Activated T-helper 9 cell treated with anti-CD3 and anti-CD28 coated beads, Interleukin-2, amount 50 U/mL, for 16 hours (primary cell): ENCODE data around the gene HAS3.
"Not testable (repeated sequence)": the region's sequence is repeated elsewhere in the genome, so short reads cannot be mapped to it uniquely, and the experiment has no call there.

ENCODE experiments used
- DNase-seq: peaks from one replicate; pipeline ENCODE4 v3.0.0-alpha.2; 2020; ENCODE audit warnings: low read depth

Gene HAS3

DNA sequence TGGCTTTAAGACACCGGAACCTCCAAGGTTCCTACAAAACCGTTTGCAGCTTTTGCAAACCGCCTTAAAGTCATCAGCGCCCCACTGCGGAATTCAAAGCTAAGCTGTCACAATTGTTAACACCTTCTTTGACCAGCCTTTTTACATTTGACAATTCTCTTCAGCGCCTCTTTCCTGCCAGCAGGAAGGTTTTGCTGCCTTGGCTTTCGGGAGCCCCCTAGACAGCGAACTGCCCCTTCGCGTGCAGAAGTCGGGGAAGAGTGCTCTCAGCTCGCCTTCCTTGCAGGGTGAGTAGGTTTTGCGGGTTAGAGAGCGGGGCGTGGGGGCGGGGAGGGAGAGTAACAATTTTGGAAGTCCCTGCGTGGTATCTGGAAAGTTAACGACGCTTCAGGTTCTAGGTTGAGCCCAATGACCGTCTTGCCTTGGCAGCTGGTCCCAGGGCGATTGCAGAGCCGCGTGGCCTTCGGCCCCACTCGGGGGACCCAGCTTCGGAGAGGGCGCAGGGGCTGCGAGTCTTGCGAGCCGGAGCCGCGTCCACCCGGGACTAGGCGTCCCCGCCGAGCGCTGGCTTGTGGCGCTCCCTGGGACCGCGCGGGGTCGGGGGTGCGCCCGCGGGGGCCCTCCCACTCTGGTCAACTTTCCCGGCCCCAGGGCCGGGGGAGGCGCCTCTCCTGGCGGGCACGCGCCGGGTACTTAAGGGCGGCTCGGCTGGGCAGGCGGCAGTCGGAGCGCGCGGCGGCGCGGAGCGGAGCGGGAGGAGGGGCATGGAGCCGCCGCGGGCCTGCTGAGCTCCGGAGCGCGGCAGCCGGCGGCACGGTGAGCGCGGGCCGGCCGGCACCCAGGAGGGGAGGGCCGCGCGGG lies at the start of gene HAS3:
HAS3 (plus strand) TSS at position 153 of the 861 bp plus-strand sequence. CDS start 3,743 bp downstream, outside the sequence.
- no peak for DNase-seq

DNA sequence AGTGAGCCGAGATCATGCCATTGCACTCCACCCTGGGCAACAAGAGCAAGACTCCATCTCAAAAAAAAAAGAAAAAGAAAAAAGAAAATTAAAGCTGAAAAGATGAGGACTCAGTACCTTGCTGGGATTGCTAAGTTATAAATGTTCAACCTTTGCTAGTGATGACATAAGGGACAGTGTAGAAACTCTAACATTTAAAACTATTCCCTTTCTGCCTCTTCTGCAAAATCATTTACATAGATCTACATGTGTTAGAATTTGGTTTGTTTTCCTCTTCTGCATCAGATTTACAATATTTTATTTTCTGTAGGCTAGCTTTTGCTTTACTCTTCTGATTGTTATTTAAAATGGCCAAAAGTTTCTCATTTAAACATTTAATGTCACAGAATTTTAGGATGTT lies 49.5 kb upstream of the HAS3 start:
- no peak for DNase-seq

- no peak for DNase-seq
Observed at GRCh38 chr16:69056421-69056820, 49.0 kb upstream of the HAS3 start.

DNA sequence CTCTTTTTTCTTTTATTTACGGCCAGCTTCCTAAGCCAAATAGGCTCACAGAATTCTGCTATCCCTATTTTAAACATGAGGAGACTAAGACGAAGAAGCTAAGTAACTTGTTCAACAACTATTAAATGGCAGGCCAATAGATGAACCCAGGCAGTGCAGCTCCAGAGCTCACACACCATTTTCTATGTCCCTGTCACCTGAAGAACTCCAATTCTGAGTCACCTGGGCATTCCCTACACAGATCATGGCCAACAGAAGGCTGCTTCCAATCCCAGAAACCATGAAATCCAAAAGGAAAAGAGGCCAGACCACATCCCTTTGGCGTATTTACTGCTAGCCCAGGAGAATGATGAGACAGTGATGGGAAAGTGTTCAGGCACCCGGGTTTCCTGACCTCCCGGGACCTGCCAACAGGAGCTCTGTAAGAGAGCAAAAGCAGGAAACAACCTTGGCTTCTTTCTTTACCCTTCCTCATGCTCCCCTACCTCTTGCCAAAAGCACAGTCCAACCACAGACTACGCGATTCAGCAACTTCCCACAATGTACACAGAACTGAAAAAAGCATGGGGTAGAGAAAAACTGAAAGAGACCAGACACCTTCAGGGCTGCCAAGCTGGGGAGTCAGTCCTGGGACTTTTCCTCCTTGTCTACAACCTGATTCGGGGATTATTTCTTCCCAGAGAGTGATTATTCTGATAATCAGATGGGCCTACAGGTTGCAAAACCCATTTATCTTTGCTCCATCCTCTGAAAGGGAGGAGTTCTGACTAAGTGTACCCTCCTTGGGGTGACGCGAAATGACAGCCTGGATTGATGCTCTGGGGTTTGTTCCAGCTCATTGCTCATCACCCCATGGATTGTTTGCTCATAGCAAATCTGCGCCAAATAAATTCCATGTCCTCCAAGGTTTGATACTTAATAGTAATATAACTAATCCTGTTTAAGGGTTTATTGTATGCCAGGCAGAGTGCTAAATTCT lies 47.8 kb upstream of the HAS3 start:
- DNase-seq = no peak

- not testable (repeated sequence) for DNase-seq
Observed at GRCh38 chr16:69063491-69063890, 42.0 kb upstream of the HAS3 start.

DNA sequence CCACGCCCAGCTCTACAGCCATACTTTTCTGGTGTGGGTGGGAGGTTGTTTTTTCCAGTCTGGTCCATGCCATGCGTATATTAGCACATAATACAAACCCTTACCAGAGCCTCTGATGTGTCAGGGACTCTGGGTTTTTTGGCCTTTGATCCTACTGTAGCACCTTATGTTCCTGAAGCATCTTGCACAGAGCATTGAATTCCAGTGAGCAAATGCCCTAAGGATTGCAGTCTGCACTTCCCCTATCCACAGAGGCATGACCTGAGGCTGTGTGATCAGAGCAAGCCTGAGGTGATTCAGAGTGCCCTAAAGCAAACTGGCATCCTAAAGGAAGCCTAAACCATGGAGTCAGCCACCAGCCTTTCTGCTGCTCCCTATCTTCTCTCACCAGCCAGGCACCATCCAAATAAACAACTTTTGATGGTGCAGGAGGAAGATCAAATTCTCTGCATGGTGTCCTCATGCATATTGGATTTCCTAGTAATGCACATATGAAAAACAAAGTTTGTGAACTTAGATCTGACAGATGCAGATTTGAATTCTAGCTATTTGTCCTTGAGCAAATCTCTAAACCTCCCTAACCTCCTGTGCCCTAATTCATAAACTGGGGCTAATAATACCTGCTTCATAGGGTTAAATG lies 41.2 kb upstream of the HAS3 start:
- no peak for DNase-seq

DNA sequence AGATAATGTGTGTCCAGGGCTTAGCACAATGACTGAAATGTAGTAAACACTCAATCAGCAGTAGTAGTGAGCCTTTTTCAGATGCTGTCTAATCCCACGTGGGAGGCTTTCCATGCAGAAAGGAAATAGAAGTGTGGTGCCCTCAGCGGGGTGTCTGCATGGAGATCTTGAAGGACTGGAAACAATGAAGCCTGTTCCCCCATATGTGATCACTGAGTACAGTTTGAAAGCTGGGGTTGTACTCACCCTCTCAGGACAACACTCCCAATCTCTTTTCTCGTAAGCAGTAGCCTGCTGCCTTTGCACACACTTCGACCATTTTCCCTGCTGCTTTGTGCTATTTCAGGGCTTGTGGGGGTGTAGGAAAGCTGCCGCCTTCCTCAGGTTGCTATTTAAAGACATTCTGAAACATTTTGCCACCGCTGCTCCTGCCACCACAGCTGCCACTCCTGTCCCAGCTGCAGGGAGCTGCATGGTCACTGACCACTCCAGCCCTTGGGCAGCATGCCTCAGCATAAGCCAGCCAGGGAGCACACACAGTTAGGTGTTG lies 40.6 kb upstream of the HAS3 start:
- DNase-seq = no peak

DNA sequence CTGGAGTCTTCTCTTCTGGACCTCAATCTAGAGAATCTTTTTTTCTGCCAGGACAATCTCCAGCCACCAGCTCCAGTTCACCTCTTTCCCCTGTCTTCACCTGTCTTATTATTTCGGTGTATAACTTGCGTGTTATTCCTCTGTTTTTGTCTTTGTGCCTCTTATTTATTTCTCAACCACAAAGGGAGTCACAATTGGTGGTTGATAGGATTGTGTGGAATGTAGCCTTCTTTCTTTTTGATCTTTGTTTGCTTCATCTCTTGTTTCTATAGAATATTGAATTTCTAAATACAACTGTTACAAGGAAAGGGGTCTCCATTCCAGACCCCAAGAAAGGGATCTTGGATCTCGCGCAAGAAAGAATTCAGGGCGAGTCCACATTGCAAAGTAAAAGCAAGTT lies 35.9 kb upstream of the HAS3 start:
- no peak for DNase-seq

DNA sequence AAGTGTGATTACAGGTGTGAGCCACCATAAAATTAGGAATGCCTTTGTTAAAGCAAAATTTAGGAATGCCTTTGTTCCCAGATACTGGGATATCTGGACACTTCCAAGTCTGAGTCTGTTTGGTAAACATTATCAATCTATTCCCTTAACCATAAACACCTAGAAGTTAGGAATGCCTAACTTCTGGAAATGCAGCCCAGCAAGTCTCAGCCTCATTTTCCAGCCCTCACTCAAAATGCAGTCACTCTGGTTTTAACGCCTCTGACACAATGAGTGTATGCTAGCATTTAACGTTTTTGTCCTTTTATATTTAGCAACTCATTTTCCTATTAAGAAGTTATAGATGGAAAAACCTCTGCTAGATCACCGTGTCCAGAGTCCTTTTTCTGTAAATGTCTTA lies 34.4 kb upstream of the HAS3 start:
- DNase-seq = no peak

GRCh38 chr16:69072640-69072974 lies 32.8 kb upstream of the HAS3 start:
- no peak for DNase-seq

GRCh38 chr16:69073181-69073702 lies 32.2 kb upstream of the HAS3 start:
- no peak for DNase-seq

- no peak for DNase-seq
Observed at GRCh38 chr16:69077251-69077650, 28.2 kb upstream of the HAS3 start.

DNA sequence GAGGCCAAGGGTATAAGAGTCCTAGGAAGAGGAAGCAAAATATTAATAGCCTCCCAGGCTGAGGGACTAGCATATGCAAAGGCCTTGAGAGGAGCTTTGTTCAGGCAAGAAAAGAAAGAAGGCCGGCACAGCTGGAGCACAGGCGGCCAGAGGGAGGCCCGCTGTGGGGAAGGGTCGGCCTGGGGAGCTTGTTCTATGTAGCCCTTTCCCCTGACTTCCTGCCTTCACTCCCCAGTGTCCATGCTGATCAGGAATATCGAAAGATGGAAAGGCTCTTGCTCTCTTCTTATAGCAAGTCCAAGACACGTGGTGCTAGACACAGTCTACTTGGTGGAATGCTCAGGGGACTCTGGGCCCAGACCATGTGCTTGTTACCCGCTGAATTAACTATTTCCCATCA lies 27.4 kb upstream of the HAS3 start:
- no peak for DNase-seq

GRCh38 chr16:69079697-69080096 lies 25.8 kb upstream of the HAS3 start:
- DNase-seq = no peak

DNA sequence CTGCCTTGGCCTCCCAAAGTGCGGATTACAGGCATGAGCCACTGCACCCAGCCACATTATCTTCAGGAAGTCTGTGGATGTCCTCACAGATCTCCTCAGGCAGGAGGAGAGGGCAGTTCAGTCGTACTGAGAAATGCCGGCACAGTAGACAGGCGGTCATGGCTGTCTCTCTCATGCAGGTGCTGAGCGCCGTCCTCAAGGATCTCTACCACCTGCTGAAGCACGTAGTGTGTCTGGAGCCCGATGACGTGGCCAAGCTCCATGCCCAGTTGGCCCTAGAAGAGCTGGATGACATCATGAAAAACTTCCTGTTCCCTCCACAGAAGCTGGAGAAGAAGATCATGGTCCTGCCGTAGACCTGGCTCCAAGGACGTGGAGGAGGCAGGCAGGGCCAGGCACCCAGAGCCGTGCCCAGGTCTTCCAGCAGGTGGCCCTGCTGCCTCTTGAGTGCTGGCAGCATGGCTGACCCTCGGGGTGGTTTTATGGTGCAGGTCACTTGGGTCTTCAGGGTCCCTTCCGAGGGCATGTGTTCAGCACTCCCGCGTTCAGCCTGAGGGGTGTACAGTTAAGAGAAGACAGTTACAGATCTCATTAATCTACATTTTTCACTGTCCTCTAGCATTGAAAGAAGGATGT lies 22.0 kb upstream of the HAS3 start:
- DNase-seq = no peak

DNA sequence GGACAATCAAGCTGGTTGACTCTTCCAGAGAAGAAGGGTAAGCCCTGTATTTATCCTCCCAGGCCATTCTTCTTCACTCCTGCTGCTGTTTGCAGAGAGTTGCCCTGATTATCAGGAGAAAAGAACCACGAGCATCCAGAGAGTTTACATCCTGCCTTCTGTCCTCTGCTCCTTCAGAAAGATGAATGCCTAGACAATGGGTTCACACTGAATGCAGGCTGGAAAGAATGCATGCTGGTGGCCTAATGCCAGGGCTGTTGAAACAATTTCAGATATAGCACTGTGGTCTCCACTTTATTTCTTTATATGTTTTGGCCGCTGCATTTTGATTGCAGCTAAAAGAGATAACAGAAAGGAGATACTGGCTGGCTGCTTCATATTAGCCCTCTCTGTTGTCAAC lies 21.2 kb upstream of the HAS3 start:
- DNase-seq = no peak

- DNase-seq = no peak
Observed at GRCh38 chr16:69085032-69085695, 20.3 kb upstream of the HAS3 start.

DNA sequence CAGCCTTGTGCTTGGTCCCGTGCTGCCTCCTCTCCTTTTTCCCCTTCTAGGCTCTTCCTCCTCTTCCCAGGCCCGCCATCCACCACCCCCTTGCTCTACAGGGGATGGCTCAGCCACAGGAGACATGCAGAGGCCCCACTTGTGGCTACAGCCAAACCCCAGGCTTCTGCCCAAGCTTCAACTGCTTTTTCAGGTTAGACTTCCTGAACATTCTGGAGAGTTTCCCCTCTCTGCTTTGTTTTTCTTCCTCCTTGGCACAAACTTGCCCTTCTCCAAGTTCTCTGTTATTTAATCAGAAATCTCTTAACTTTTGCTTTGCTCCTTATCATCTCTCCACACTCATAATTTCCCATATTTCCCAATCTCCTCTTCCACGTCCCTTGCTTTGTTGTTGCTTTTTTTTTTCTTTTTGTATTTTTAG lies 18.3 kb upstream of the HAS3 start:
- no peak for DNase-seq

DNA sequence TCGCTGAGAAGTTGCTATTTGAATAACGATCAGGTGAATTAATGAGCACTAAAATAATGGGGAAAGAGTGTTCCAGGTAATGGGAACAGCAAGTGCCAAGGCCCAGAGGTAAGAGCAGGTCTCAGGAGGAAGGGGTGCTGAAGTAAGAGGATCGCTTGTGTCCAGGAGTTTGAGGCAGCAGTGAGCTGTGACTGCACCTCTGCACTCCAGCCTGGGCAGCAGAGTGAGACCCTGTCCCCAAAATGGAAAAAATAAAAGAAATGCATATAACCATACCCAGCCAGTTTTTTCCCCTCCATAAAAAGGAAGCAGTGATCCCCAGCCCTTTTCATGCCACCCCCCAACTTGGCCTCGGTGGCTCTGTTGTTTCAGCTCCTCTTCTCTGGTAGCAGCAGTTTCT lies 16.8 kb upstream of the HAS3 start:
- no peak for DNase-seq

- DNase-seq = no peak
Observed at GRCh38 chr16:69089091-69089910, 16.2 kb upstream of the HAS3 start.
